ENCODE results near the gene RNF38. TPM values are rescaled to one million over a fixed set of nuclear protein-coding genes. Genes with fewer than 3 reads are reported as not detected.
"Not testable (repeated sequence)": the region's sequence is repeated elsewhere in the genome, so short reads cannot be mapped to it uniquely, and the experiment has no call there.

Gene RNF38
- total and polyA plus RNA-seq, 8 donors, result 7.3 to 33.2 (median 16.3) TPM

GRCh38 chr9:36415822-36416525 is 15.9 kb upstream of the RNF38 start:
- 94 to 96% (median 95%) methylated on average over 11 of the region's 11 CpGs for WGBS, 5 donors
- peaks cover 9 to 19% (median 14%) of the 10 kb centered on the region in 4 donors for H3K4me1 ChIP-seq
- no peaks in the 10 kb centered on the region for H3K27me3 ChIP-seq
- TF ChIP-seq POLR2A (IDR thresholded peaks at IDR 0.05) (no peak), POLR2AphosphoS5 (IDR thresholded peaks at IDR 0.05) (no peak), EP300 (IDR thresholded peaks at IDR 0.05) (no peak), CTCF (IDR thresholded peaks at IDR 0.05) (no peak)
- no peak overlapping the region for H3K27ac ChIP-seq
- peaks cover 0 to 3% (median under 1%) of the 10 kb centered on the region in 4 donors for H3K36me3 ChIP-seq
- H3K4me3 ChIP-seq, result no peak overlapping the region
- intact Hi-C loops (cut with DNase I; ENCODE audit: low total_unique reads), result no loop called here
- no peaks in the 10 kb centered on the region for H3K9me3 ChIP-seq
- DNase-seq, result no peak

GRCh38 chr9:36411410-36411809 is 11.3 kb upstream of the RNF38 start:
- H3K27me3 ChIP-seq; H3K9me3 ChIP-seq; H3K36me3 ChIP-seq; intact Hi-C loops (cut with DNase I; ENCODE audit: low total_unique reads); H3K27ac ChIP-seq; H3K4me3 ChIP-seq; DNase-seq: not testable (repeated sequence)
- H3K4me1 ChIP-seq, result peaks cover 0 to 18% (median 7%) of the 10 kb centered on the region in 4 donors
- WGBS, 5 donors, result 92 to 95% (median 93%) methylated on average over 3 of the region's 3 CpGs

GRCh38 chr9:36409076-36409475 is 9.0 kb upstream of the RNF38 start:
- not testable (repeated sequence) for H3K27me3 ChIP-seq, H3K27ac ChIP-seq, H3K36me3 ChIP-seq, H3K4me3 ChIP-seq, DNase-seq, H3K9me3 ChIP-seq
- 94 to 98% (median 97%) methylated on average over 4 of the region's 4 CpGs for WGBS, 5 donors
- intact Hi-C loops (cut with DNase I; ENCODE audit: low total_unique reads), result loop anchor here (5.0 kb wide), 1 partner anchor 148 kb away; no protein-coding TSS in a partner anchor
- H3K4me1 ChIP-seq, result peaks cover 0 to 18% (median 7%) of the 10 kb centered on the region in 4 donors

- peak; percentile 66 to 90 for DNase-seq
- 29 to 41% (median 32%) methylated on average over 4 of the region's 4 CpGs for whole genome bisulfite sequencing, 5 donors
- H3K27ac ChIP-seq, result peak overlapping the region in 1 of 5 donors; percentile 20
- TF ChIP-seq POLR2A (IDR thresholded peaks at IDR 0.05) (no peak), CTCF (IDR thresholded peaks at IDR 0.05) (peak in 5 of 7 experiments; percentile 81 to 95 (median 92)), POLR2AphosphoS5 (IDR thresholded peaks at IDR 0.05) (no peak), EP300 (IDR thresholded peaks at IDR 0.05) (no peak)
- peaks cover 0 to 4% (median 0%) of the 10 kb centered on the region in 4 donors for H3K36me3 ChIP-seq
- H3K9me3 ChIP-seq, result no peaks in the 10 kb centered on the region
- peaks cover 0 to 23% (median 9%) of the 10 kb centered on the region in 4 donors for H3K4me1 ChIP-seq
- H3K4me3 ChIP-seq, result no peak overlapping the region
- intact Hi-C loops (cut with DNase I; ENCODE audit: low total_unique reads), result loop anchor here (5.0 kb wide), 1 partner anchor 150 kb away; no protein-coding TSS in a partner anchor
- H3K27me3 ChIP-seq, result no peaks in the 10 kb centered on the region
Observed at GRCh38 chr9:36407122-36407723, 7.2 kb upstream of the RNF38 start.

GRCh38 chr9:36402536-36402935 is 2.5 kb upstream of the RNF38 start:
- no peak for DNase-seq
- 71 to 91% (median 86%) methylated on average over 3 of the region's 3 CpGs for WGBS, 5 donors
- peaks cover 15 to 46% (median 32%) of the 10 kb centered on the region in 4 donors for H3K4me1 ChIP-seq

More at GRCh38 chr9:36402536-36402935, 2.5 kb upstream of the RNF38 start:
- TF ChIP-seq CTCF (IDR thresholded peaks at IDR 0.05), result no peak
- no peak for TF ChIP-seq POLR2AphosphoS5 (IDR thresholded peaks at IDR 0.05)
- no peak for TF ChIP-seq POLR2A (IDR thresholded peaks at IDR 0.05)
- TF ChIP-seq EP300 (IDR thresholded peaks at IDR 0.05), result no peak
- no peaks in the 10 kb centered on the region for H3K36me3 ChIP-seq
- H3K4me3 ChIP-seq, result no peak overlapping the region
- no peaks in the 10 kb centered on the region for H3K9me3 ChIP-seq
- H3K27me3 ChIP-seq, result no peaks in the 10 kb centered on the region
- intact Hi-C loops (cut with DNase I; ENCODE audit: low total_unique reads), result no loop called here
- no peak overlapping the region for H3K27ac ChIP-seq

Data from stomach (tissue), 9 donors.